Measurements from ENCODE around the gene CLK4. TPM values are rescaled to one million over a fixed set of nuclear protein-coding genes. Genes with fewer than 3 reads are reported as not detected.

The CLK4 gene
- total and polyA plus RNA-seq, 2 experiments from 2014 or later: 11.8 to 14.1 TPM

- Histone ChIP-seq H3K27me3 (replicated peaks; ENCODE audit: insufficient read depth) (no peaks in the 10 kb centered on the region), H3K27ac (no peak overlapping the region), H3K9me2 (ENCODE audit: insufficient read depth) (no peaks in the 10 kb centered on the region), H3K4me2 (ENCODE audit: unreplicated experiment) (no peak overlapping the region), H3K9ac (no peak overlapping the region), H4K20me1 (ENCODE audit: insufficient read depth) (no peaks in the 10 kb centered on the region), H3F3A (ENCODE audit: insufficient read depth) (no peaks in the 10 kb centered on the region), H2AFZ (no peak overlapping the region), H3K4me1 (ENCODE audit: insufficient read depth) (no peaks in the 10 kb centered on the region), H3K4me3 (no peak overlapping the region), H3K36me3 (ENCODE audit: low read depth) (no peaks in the 10 kb centered on the region), H3K9me3 (ENCODE audit: low read depth) (no peaks in the 10 kb centered on the region), H3K79me2 (ENCODE audit: insufficient read depth) (no peaks in the 10 kb centered on the region)
- TF ChIP-seq EZH2phosphoT487 (IDR thresholded peaks at IDR 0.05; ENCODE audit: insufficient read depth, low read depth) (no peak), EZH2 (IDR thresholded peaks at IDR 0.05; ENCODE audit: insufficient read depth, poor library complexity, severe bottlenecking) (no peak)
- DNase-seq: no peak
- in situ Hi-C loops (cut with MboI): no loop called here
- WGBS, 2 experiments (ENCODE audit: low coverage in 1 of 2, low lambda C conversion rate in 2 of 2, missing lambda C conversion rate in 2 of 2): 50 to 52% methylated on average over 10 of the region's 10 CpGs
These were observed 40.8 kb upstream of the CLK4 start for GRCh38 chr5:178667688-178668087.

DNA sequence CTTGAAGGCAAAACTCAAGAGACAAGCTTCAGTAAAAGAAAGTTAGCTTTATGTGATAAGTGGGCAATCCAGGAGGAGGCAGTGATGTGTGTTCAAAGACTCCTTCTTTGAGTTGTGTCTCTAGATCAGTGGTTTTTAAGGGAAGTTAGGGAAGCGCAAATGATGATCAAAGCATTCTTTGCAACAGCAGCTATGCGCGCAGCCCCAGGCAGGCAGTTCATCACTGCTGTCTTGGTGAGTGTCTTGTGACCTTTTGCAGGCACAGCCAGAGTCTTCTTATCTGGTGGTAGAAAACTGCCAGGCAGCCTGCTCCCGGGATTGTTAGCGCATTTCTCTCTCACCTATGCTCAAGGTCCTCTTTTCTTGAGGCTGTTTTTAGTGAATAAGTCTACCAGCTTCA, 40.3 kb upstream of the CLK4 start:
- Histone ChIP-seq H3K27ac (no peak overlapping the region), H3K4me2 (ENCODE audit: unreplicated experiment) (no peak overlapping the region), H3K4me1 (ENCODE audit: insufficient read depth) (no peaks in the 10 kb centered on the region), H3K9me3 (ENCODE audit: low read depth) (no peaks in the 10 kb centered on the region), H3K79me2 (ENCODE audit: insufficient read depth) (no peaks in the 10 kb centered on the region), H3K9me2 (ENCODE audit: insufficient read depth) (no peaks in the 10 kb centered on the region), H4K20me1 (ENCODE audit: insufficient read depth) (no peaks in the 10 kb centered on the region), H3F3A (ENCODE audit: insufficient read depth) (no peaks in the 10 kb centered on the region), H3K27me3 (replicated peaks; ENCODE audit: insufficient read depth) (no peaks in the 10 kb centered on the region), H3K9ac (no peak overlapping the region), H3K4me3 (no peak overlapping the region), H3K36me3 (ENCODE audit: low read depth) (no peaks in the 10 kb centered on the region), H2AFZ (no peak overlapping the region)
- in situ Hi-C loops (cut with MboI): no loop called here
- no peak for DNase-seq
- TF ChIP-seq EZH2 (IDR thresholded peaks at IDR 0.05; ENCODE audit: insufficient read depth, poor library complexity, severe bottlenecking): no peak
- TF ChIP-seq EZH2phosphoT487 (IDR thresholded peaks at IDR 0.05; ENCODE audit: insufficient read depth, low read depth): no peak
- WGBS, 2 experiments (ENCODE audit: low coverage in 1 of 2, low lambda C conversion rate in 2 of 2, missing lambda C conversion rate in 2 of 2): 14% methylated on average over 5 of the region's 5 CpGs

DNA sequence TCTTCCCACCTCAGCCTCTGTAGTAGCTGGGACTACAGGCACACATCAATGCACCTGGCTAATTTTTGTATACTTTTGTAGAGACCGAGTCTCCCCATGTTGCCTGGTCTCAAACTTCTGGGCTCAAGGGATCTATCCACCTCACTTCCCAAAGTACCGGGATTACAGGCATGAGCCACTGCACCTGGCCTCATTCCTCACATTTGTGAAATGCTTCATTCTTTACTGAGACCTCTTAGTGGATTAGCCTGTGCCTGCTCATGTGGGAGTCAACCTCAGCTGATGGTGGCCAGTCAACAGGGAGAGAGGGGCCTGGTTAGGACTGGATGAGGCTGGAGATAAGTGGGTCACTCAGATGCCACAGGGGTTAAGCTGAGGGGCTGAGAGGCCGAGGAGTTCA, 37.3 kb upstream of the CLK4 start:
- Histone ChIP-seq H3K79me2 (ENCODE audit: insufficient read depth) (no peaks in the 10 kb centered on the region), H3K4me1 (ENCODE audit: insufficient read depth) (no peaks in the 10 kb centered on the region), H3K4me2 (ENCODE audit: unreplicated experiment) (no peak overlapping the region), H3F3A (ENCODE audit: insufficient read depth) (no peaks in the 10 kb centered on the region), H3K36me3 (ENCODE audit: low read depth) (no peaks in the 10 kb centered on the region), H3K9me3 (ENCODE audit: low read depth) (no peaks in the 10 kb centered on the region), H2AFZ (no peak overlapping the region), H3K4me3 (no peak overlapping the region), H3K9ac (no peak overlapping the region), H3K27me3 (replicated peaks; ENCODE audit: insufficient read depth) (no peaks in the 10 kb centered on the region), H3K9me2 (ENCODE audit: insufficient read depth) (no peaks in the 10 kb centered on the region), H4K20me1 (ENCODE audit: insufficient read depth) (no peaks in the 10 kb centered on the region), H3K27ac (no peak overlapping the region)
- DNase-seq: no peak
- TF ChIP-seq EZH2phosphoT487 (IDR thresholded peaks at IDR 0.05; ENCODE audit: insufficient read depth, low read depth) (no peak), EZH2 (IDR thresholded peaks at IDR 0.05; ENCODE audit: insufficient read depth, poor library complexity, severe bottlenecking) (no peak)
- in situ Hi-C loops (cut with MboI): no loop called here
- 27 to 37% methylated on average over 3 of the region's 3 CpGs for WGBS, 2 experiments (ENCODE audit: low coverage in 1 of 2, low lambda C conversion rate in 2 of 2, missing lambda C conversion rate in 2 of 2)

GRCh38 chr5:178662541-178662860, 35.7 kb upstream of the CLK4 start:
- Histone ChIP-seq H3K36me3 (ENCODE audit: low read depth) (no peaks in the 10 kb centered on the region), H2AFZ (no peak overlapping the region), H3K4me3 (no peak overlapping the region), H3K4me2 (ENCODE audit: unreplicated experiment) (no peak overlapping the region), H3K27me3 (replicated peaks; ENCODE audit: insufficient read depth) (no peaks in the 10 kb centered on the region), H4K20me1 (ENCODE audit: insufficient read depth) (no peaks in the 10 kb centered on the region), H3K4me1 (ENCODE audit: insufficient read depth) (no peaks in the 10 kb centered on the region), H3K9ac (no peak overlapping the region), H3F3A (ENCODE audit: insufficient read depth) (no peaks in the 10 kb centered on the region), H3K79me2 (ENCODE audit: insufficient read depth) (no peaks in the 10 kb centered on the region), H3K9me2 (ENCODE audit: insufficient read depth) (no peaks in the 10 kb centered on the region), H3K9me3 (ENCODE audit: low read depth) (no peaks in the 10 kb centered on the region), H3K27ac (no peak overlapping the region)
- in situ Hi-C loops (cut with MboI): no loop called here
- 31 to 35% methylated on average over 10 of the region's 10 CpGs for WGBS, 2 experiments (ENCODE audit: low coverage in 1 of 2, low lambda C conversion rate in 2 of 2, missing lambda C conversion rate in 2 of 2)
- no peak for DNase-seq
- no peak for TF ChIP-seq EZH2phosphoT487 (IDR thresholded peaks at IDR 0.05; ENCODE audit: insufficient read depth, low read depth)
- TF ChIP-seq EZH2 (IDR thresholded peaks at IDR 0.05; ENCODE audit: insufficient read depth, poor library complexity, severe bottlenecking): no peak

All from GM23248 (cell line).